Measurements from ENCODE around the gene VEGFA. TPM values are rescaled to one million over a fixed set of nuclear protein-coding genes. Genes with fewer than 3 reads are reported as not detected.

The VEGFA gene
- total RNA-seq, 6 donors from 2014 or later = 129 to 564 (median 261) TPM

DNA sequence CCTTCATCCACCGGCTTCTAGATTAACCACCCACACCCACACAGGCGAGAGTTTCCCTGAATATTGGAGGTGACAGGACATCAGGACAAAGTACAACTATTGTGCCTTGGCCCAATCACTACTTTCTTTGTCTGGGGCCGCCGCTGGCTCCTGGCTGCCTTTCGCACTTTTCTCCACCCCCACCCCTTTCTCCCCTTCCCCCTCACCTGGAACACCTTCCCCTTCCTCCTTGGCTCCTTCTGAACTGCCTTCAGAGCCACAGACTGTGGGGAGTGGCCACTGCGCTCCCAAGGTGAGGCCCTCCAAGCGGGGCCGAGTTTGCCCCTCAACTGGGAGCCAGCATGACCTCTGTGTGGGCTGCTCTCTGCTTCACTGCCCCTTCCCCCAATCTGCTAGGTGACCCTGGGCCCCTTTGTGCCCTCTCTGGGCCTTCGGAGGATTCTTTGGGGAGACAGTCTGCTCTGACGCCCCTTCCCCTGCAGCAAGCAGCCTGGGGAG is 3.0 kb upstream of the VEGFA start:
- DNase-seq (no peak), ATAC-seq (ENCODE audit: low FRiP score in 2 of 2) (no peak)
- Histone ChIP-seq H3K27me3 (no peaks in the 10 kb centered on the region), H3K9me3 (no peaks in the 10 kb centered on the region), H3K4me1 (peaks cover 8 to 20% (median 11%) of the 10 kb centered on the region in 4 donors), H3K36me3 (no peaks in the 10 kb centered on the region), H3K27ac (no peak overlapping the region), H3K4me3 (no peak overlapping the region)
- no peak for TF ChIP-seq POLR2AphosphoS5 (IDR thresholded peaks at IDR 0.05)
- WGBS, 2 donors = 92 to 95% methylated on average over 8 to 10 of the region's 10 CpGs

DNA sequence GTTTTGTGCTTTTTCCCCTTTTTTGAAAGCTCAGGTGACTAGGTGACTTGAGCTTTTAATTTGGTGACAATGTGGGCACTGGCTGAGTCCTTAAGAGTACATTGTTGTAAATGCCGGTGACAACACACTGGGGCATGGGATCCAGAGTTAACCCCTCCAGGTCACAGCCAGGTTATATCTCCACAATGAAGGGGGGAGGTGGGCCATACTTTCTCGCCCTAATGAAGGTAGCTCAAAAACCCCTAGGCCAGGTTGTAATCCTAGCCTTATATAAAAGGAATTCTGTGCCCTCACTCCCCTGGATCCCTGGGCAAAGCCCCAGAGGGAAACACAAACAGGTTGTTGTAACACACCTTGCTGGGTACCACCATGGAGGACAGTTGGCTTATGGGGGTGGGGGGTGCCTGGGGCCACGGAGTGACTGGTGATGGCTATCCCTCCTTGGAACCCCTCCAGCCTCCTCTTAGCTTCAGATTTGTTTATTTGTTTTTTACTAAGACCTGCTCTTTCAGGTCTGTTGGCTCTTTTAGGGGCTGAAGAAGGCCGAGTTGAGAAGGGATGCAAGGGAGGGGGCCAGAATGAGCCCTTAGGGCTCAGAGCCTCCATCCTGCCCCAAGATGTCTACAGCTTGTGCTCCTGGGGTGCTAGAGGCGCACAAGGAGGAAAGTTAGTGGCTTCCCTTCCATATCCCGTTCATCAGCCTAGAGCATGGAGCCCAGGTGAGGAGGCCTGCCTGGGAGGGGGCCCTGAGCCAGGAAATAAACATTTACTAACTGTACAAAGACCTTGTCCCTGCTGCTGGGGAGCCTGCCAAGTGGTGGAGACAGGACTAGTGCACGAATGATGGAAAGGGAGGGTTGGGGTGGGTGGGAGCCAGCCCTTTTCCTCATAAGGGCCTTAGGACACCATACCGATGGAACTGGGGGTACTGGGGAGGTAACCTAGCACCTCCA is 2.2 kb upstream of the VEGFA start:
- TF ChIP-seq EP300 (IDR thresholded peaks at IDR 0.05) (no peak), POLR2AphosphoS5 (IDR thresholded peaks at IDR 0.05) (no peak), POLR2A (IDR thresholded peaks at IDR 0.05) (no peak)
- TF ChIP-seq, protein P1, sequence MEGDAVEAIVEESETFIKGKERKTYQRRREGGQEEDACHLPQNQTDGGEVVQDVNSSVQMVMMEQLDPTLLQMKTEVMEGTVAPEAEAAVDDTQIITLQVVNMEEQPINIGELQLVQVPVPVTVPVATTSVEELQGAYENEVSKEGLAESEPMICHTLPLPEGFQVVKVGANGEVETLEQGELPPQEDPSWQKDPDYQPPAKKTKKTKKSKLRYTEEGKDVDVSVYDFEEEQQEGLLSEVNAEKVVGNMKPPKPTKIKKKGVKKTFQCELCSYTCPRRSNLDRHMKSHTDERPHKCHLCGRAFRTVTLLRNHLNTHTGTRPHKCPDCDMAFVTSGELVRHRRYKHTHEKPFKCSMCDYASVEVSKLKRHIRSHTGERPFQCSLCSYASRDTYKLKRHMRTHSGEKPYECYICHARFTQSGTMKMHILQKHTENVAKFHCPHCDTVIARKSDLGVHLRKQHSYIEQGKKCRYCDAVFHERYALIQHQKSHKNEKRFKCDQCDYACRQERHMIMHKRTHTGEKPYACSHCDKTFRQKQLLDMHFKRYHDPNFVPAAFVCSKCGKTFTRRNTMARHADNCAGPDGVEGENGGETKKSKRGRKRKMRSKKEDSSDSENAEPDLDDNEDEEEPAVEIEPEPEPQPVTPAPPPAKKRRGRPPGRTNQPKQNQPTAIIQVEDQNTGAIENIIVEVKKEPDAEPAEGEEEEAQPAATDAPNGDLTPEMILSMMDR (IDR thresholded peaks at IDR 0.05) = no peak
- DNase-seq (no peak), ATAC-seq (ENCODE audit: low FRiP score in 2 of 2) (no peak)
- 61 to 75% methylated on average over 4 to 8 of the region's 8 CpGs for WGBS, 2 donors
- Histone ChIP-seq H3K4me3 (no peak overlapping the region), H3K4me1 (peaks cover 16 to 29% (median 18%) of the 10 kb centered on the region in 4 donors), H3K9me3 (no peaks in the 10 kb centered on the region), H3K36me3 (no peaks in the 10 kb centered on the region), H3K27ac (no peak overlapping the region), H3K27me3 (no peaks in the 10 kb centered on the region)

DNA sequence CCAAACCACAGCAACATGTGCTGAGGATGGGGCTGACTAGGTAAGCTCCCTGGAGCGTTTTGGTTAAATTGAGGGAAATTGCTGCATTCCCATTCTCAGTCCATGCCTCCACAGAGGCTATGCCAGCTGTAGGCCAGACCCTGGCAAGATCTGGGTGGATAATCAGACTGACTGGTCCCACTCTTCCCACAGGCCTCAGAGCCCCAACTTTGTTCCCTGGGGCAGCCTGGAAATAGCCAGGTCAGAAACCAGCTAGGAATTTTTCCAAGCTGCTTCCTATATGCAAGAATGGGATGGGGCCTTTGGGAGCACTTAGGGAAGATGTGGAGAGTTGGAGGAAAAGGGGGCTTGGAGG is 1.5 kb upstream of the VEGFA start:
- Histone ChIP-seq H3K27me3 (no peaks in the 10 kb centered on the region), H3K27ac (no peak overlapping the region), H3K9me3 (no peaks in the 10 kb centered on the region), H3K4me3 (no peak overlapping the region), H3K4me1 (peaks cover 22 to 35% (median 24%) of the 10 kb centered on the region in 4 donors), H3K36me3 (no peaks in the 10 kb centered on the region)
- TF ChIP-seq POLR2A (IDR thresholded peaks at IDR 0.05) (no peak), POLR2AphosphoS5 (IDR thresholded peaks at IDR 0.05) (no peak), EP300 (IDR thresholded peaks at IDR 0.05) (no peak)
- TF ChIP-seq, protein P1 (IDR thresholded peaks at IDR 0.05) = no peak
- DNase-seq (no peak), ATAC-seq (ENCODE audit: low FRiP score in 2 of 2) (no peak)
- WGBS, 2 donors = 88 to 92% methylated on average over 1 of the region's 1 CpG

DNA sequence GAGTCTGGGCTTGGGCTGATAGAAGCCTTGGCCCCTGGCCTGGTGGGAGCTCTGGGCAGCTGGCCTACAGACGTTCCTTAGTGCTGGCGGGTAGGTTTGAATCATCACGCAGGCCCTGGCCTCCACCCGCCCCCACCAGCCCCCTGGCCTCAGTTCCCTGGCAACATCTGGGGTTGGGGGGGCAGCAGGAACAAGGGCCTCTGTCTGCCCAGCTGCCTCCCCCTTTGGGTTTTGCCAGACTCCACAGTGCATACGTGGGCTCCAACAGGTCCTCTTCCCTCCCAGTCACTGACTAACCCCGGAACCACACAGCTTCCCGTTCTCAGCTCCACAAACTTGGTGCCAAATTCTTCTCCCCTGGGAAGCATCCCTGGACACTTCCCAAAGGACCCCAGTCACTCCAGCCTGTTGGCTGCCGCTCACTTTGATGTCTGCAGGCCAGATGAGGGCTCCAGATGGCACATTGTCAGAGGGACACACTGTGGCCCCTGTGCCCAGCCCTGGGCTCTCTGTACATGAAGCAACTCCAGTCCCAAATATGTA is 957 bp upstream of the VEGFA start:
- TF ChIP-seq, protein P1 (IDR thresholded peaks at IDR 0.05) = no peak
- no peak for TF ChIP-seq POLR2AphosphoS5 (IDR thresholded peaks at IDR 0.05)
- TF ChIP-seq POLR2A (IDR thresholded peaks at IDR 0.05) = no peak
- no peak for TF ChIP-seq EP300 (IDR thresholded peaks at IDR 0.05)
- Histone ChIP-seq H3K27ac (peak overlapping the region; percentile 84 to 97 (median 94)), H3K4me3 (peak overlapping the region in 2 of 4 donors; percentile 77 to 80)

More for the DNA sequence above, 957 bp upstream of the VEGFA start:
- peak in 1 of 2 donors; percentile 59 for ATAC-seq (ENCODE audit: low FRiP score in 2 of 2)
- Histone ChIP-seq H3K9me3 (no peaks in the 10 kb centered on the region), H3K36me3 (no peaks in the 10 kb centered on the region), H3K27me3 (no peaks in the 10 kb centered on the region), H3K4me1 (peaks cover 23 to 41% (median 30%) of the 10 kb centered on the region in 4 donors)
- DNase-seq = peak in 1 of 2 donors; percentile 65
- 57 to 77% methylated on average over 7 to 8 of the region's 8 CpGs for WGBS, 2 donors
